Measurements from ENCODE around the gene CSK. TPM values are rescaled to one million over a fixed set of nuclear protein-coding genes. Genes with fewer than 3 reads are reported as not detected.

CSK gene
- total RNA-seq, 2 experiments from 2014 or later: 272 to 282 TPM

DNA sequence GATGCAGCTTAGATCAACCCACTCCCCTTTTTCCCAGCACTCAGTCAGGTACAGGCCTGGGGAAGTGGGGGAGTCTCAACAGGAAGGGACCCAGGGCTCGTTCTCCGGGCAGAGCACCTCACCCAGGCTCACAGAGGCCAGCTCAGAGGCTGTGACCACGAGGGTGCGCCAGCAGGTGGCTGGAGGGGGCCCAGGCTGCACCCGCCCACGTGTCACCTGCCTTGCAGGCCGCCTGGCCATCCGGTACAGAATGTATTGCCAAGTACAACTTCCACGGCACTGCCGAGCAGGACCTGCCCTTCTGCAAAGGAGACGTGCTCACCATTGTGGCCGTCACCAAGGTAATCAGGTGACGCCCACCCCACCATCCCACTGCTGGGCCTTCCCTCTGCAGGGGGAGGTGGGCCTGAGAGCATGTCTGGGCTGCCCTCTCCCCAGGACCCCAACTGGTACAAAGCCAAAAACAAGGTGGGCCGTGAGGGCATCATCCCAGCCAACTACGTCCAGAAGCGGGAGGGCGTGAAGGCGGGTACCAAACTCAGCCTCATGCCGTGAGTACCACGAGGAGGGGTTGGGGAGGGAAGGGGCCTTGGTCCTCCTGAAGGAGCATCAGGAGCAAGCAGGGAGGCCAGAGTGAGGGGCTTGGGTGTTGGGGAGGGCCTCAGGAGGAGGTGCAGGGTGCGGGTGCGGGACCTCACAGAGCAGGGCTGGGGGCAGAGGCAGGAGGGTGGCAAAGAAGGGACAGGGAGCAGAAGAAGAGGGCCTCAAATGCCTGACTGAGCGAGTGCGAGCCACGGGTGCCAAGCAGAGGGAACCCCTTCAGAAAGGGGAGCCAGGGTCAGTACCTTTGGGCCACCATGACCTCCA is 16.7 kb downstream of the CSK start:
- Mint-ChIP-seq H3K27me3 (ENCODE audit: low read depth) (no peaks in the 10 kb centered on the region), H3K4me1 (ENCODE audit: low read depth) (peaks cover 61% of the 10 kb centered on the region), H3K36me3 (ENCODE audit: low read depth) (peaks cover 52% of the 10 kb centered on the region), H3K9me3 (no peaks in the 10 kb centered on the region), H3K27ac (peak overlapping the region; percentile 95), H3K4me3 (no peak overlapping the region)
- intact Hi-C loops (cut with micrococcal nuclease): no loop called here
- CTCF ChIA-PET: interaction anchor here (0.6 to 29.5 kb wide), 6 partner anchors 11 to 153 kb away, joined by 4 to 1193 read pairs (median 6); partner anchors contain the start of genes CPLX3 and CSK
- DNase-seq: no peak

DNA sequence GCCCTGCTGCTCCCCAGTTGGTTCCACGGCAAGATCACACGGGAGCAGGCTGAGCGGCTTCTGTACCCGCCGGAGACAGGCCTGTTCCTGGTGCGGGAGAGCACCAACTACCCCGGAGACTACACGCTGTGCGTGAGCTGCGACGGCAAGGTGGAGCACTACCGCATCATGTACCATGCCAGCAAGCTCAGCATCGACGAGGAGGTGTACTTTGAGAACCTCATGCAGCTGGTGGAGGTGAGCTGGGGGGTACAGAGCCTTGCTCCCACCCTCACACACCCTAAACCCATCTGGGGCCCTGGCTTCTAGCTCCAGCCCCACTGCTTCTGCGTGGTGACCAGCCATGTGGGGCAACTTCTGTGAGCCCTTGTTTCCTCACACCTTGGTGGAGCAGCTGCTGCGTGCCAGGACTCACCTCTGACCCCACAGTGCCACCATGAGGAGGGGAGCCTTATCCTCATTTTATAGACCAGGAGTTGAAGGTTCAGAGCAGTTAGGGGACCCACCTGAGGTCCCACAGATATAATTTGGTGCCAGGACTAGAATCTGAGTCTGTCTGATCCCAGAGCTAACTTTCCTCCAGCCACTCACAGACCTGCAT is 17.5 kb downstream of the CSK start:
- Mint-ChIP-seq H3K36me3 (ENCODE audit: low read depth) (peaks cover 59% of the 10 kb centered on the region), H3K4me3 (no peak overlapping the region), H3K4me1 (ENCODE audit: low read depth) (peaks cover 60% of the 10 kb centered on the region), H3K9me3 (no peaks in the 10 kb centered on the region), H3K27me3 (ENCODE audit: low read depth) (no peaks in the 10 kb centered on the region), H3K27ac (peak overlapping the region; percentile 95)
- DNase-seq: peak; percentile 68
- CTCF ChIA-PET: interaction anchor here (0.7 to 29.5 kb wide), 15 partner anchors 10 to 167 kb away, joined by 3 to 1193 read pairs (median 4); partner anchors contain the start of genes CPLX3, CSK and LMAN1L
- intact Hi-C loops (cut with micrococcal nuclease): no loop called here

- CTCF ChIA-PET: interaction anchor here (0.7 to 29.5 kb wide), 16 partner anchors 9 to 168 kb away, joined by 3 to 1193 read pairs (median 4); partner anchors contain the start of genes CPLX3, CSK and LMAN1L
- Mint-ChIP-seq H3K9me3 (no peaks in the 10 kb centered on the region), H3K36me3 (ENCODE audit: low read depth) (peaks cover 61% of the 10 kb centered on the region), H3K4me1 (ENCODE audit: low read depth) (peaks cover 56% of the 10 kb centered on the region), H3K4me3 (peak overlapping the region; percentile 46), H3K27me3 (ENCODE audit: low read depth) (no peaks in the 10 kb centered on the region), H3K27ac (peak overlapping the region; percentile 95)
- peak; percentile 94 for DNase-seq
- intact Hi-C loops (cut with micrococcal nuclease): loop anchor here (1.0 to 2.0 kb wide), 5 partner anchors 12 to 150 kb away; no protein-coding TSS in a partner anchor
Measured at GRCh38 chr15:74799856-74800558, 18.1 kb downstream of the CSK start.

DNA sequence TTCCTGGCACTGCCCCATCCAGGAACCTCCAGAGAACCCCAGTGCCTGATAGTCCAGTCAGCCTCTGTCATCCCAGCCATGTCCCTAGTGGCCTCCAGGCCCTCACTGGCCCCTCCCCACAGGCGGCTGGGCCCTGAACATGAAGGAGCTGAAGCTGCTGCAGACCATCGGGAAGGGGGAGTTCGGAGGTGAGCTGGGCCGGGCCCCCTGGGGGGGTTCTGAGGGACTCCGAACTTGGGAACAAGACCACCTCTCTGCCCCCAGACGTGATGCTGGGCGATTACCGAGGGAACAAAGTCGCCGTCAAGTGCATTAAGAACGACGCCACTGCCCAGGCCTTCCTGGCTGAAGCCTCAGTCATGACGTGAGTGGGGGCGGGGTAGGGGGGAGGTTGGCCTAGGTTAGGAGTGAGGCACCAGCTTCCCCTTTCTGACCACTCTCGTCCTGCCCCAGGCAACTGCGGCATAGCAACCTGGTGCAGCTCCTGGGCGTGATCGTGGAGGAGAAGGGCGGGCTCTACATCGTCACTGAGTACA is 18.7 kb downstream of the CSK start:
- H3K27ac Mint-ChIP-seq: peak overlapping the region; percentile 95
- no peak for DNase-seq
- no peaks in the 10 kb centered on the region for H3K27me3 Mint-ChIP-seq (ENCODE audit: low read depth)
- peaks cover 59% of the 10 kb centered on the region for H3K36me3 Mint-ChIP-seq (ENCODE audit: low read depth)
- intact Hi-C loops (cut with micrococcal nuclease): loop anchor here (1.0 to 2.0 kb wide), 5 partner anchors 12 to 150 kb away; no protein-coding TSS in a partner anchor
- H3K4me3 Mint-ChIP-seq: no peak overlapping the region
- peaks cover 50% of the 10 kb centered on the region for H3K4me1 Mint-ChIP-seq (ENCODE audit: low read depth)
- H3K9me3 Mint-ChIP-seq: no peaks in the 10 kb centered on the region
- CTCF ChIA-PET: interaction anchor here (0.6 to 29.5 kb wide), 7 partner anchors 12 to 169 kb away, joined by 3 to 1193 read pairs (median 4); partner anchors contain the start of genes CSK and LMAN1L

DNA sequence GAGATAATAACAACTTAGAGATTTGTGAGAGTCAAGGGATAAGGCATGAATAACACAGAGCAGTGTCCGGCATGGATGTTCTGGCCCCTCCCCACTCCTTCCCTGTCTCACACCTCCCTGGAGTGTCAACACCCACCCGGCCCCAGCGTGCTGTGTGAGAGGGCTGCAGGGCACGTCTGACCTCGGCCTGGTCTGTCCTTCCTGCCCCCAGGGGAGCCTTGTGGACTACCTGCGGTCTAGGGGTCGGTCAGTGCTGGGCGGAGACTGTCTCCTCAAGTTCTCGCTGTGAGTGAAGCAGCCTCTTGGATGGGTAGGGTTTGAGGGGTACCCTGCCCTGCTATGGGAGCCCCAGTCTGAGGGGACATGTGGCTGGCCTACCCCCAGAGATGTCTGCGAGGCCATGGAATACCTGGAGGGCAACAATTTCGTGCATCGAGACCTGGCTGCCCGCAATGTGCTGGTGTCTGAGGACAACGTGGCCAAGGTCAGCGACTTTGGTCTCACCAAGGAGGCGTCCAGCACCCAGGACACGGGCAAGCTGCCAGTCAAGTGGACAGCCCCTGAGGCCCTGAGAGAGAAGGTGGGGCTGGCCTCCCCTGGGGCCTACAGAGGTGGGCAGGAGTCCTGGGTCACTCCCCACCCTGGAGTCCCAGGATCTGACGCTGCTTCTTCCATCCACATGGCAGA is 19.6 kb downstream of the CSK start:
- H3K27me3 Mint-ChIP-seq (ENCODE audit: low read depth): no peaks in the 10 kb centered on the region
- CTCF ChIA-PET: interaction anchor here (1.6 to 29.5 kb wide), 2 partner anchors 23 to 169 kb away, joined by 5 to 1193 read pairs; partner anchors contain the start of gene CSK
- intact Hi-C loops (cut with micrococcal nuclease): loop anchor here (2.0 kb wide), 1 partner anchor 33 kb away; no protein-coding TSS in a partner anchor
- peaks cover 45% of the 10 kb centered on the region for H3K4me1 Mint-ChIP-seq (ENCODE audit: low read depth)
- H3K36me3 Mint-ChIP-seq (ENCODE audit: low read depth): peaks cover 54% of the 10 kb centered on the region
- peak overlapping the region; percentile 48 for H3K27ac Mint-ChIP-seq
- no peak overlapping the region for H3K4me3 Mint-ChIP-seq
- no peak for DNase-seq
- no peaks in the 10 kb centered on the region for H3K9me3 Mint-ChIP-seq

- no peaks in the 10 kb centered on the region for H3K9me3 Mint-ChIP-seq
- intact Hi-C loops (cut with micrococcal nuclease): no loop called here
- H3K4me3 Mint-ChIP-seq: no peak overlapping the region
- H3K4me1 Mint-ChIP-seq (ENCODE audit: low read depth): peaks cover 45% of the 10 kb centered on the region
- peaks cover 54% of the 10 kb centered on the region for H3K36me3 Mint-ChIP-seq (ENCODE audit: low read depth)
- CTCF ChIA-PET: interaction anchor here (0.6 to 29.5 kb wide), 2 partner anchors 24 to 110 kb away, joined by 4 to 1193 read pairs; partner anchors contain the start of gene CSK
- DNase-seq: no peak
- no peaks in the 10 kb centered on the region for H3K27me3 Mint-ChIP-seq (ENCODE audit: low read depth)
- no peak overlapping the region for H3K27ac Mint-ChIP-seq
Measured at GRCh38 chr15:74802290-74802689, 20.4 kb downstream of the CSK start.

DNA sequence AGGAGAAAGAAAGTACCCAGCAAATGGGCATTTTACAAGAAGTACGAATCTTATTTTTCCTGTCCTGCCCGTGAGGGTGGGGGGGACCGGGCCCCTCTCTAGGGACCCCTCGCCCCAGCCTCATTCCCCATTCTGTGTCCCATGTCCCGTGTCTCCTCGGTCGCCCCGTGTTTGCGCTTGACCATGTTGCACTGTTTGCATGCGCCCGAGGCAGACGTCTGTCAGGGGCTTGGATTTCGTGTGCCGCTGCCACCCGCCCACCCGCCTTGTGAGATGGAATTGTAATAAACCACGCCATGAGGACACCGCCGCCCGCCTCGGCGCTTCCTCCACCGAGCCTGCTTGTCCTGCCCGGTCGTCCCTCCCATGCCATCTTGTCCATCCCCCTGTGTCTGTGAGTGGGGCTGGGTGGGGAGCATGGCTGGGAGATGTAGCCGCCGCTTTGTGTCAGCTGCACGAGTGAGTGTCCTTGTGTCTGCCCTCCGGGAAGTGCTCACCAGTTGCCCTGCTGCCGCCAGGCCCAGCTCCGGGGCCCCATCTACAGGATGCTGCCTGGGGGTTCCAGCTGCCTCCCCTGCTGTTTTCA is 21.1 kb downstream of the CSK start:
- intact Hi-C loops (cut with micrococcal nuclease): no loop called here
- no peak for DNase-seq

GRCh38 chr15:74804935-74805334 is 23.1 kb downstream of the CSK start:
- no peaks in the 10 kb centered on the region for H3K9me3 Mint-ChIP-seq
- intact Hi-C loops (cut with micrococcal nuclease): no loop called here
- H3K4me1 Mint-ChIP-seq (ENCODE audit: low read depth): peaks cover 31% of the 10 kb centered on the region
- no peaks in the 10 kb centered on the region for H3K27me3 Mint-ChIP-seq (ENCODE audit: low read depth)
- CTCF ChIA-PET: interaction anchor here (1.4 to 29.5 kb wide), 4 partner anchors 11 to 170 kb away, joined by 5 to 1193 read pairs (median 12); partner anchors contain the start of gene CSK
- peaks cover 36% of the 10 kb centered on the region for H3K36me3 Mint-ChIP-seq (ENCODE audit: low read depth)
- H3K27ac Mint-ChIP-seq: peak overlapping the region; percentile 68
- no peak overlapping the region for H3K4me3 Mint-ChIP-seq
- DNase-seq: no peak

More for the DNA sequence above, 21.1 kb downstream of the CSK start:
- Mint-ChIP-seq H3K9me3 (no peaks in the 10 kb centered on the region), H3K27ac (peak overlapping the region; percentile 68), H3K4me1 (ENCODE audit: low read depth) (peaks cover 43% of the 10 kb centered on the region), H3K36me3 (ENCODE audit: low read depth) (peaks cover 50% of the 10 kb centered on the region), H3K27me3 (ENCODE audit: low read depth) (no peaks in the 10 kb centered on the region), H3K4me3 (no peak overlapping the region)
- CTCF ChIA-PET: interaction anchor here (29.5 kb wide), 1 partner anchor 24 kb away, joined by 1193 read pairs; the partner anchor contains the start of gene CSK

DNA sequence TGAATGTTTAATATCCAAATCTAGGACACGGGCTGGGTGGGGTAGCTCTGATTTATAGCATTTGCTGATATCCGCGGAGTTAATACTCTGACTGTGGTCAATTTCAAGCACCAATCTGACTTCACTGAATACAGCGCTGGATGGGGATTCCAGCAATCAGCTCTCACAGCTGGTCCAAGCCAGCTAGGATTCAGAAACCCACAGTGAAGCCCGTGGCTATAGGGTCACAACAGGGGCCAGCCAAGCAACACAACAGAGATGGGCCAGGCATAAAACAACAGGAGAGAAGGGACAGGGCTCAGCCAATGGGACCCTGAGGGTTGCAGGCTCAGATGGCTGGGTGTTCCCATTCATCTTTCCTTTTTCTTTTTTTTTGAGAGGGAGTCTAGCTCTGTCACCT is 25.4 kb downstream of the CSK start:
- CTCF ChIA-PET: interaction anchor here (0.6 to 5.4 kb wide), 7 partner anchors 14 to 74 kb away, joined by 3 to 32 read pairs (median 6); partner anchors contain the start of gene CPLX3
- Mint-ChIP-seq H3K9me3 (no peaks in the 10 kb centered on the region), H3K36me3 (ENCODE audit: low read depth) (peaks cover 20% of the 10 kb centered on the region), H3K27ac (peak overlapping the region; percentile 33), H3K27me3 (ENCODE audit: low read depth) (no peaks in the 10 kb centered on the region), H3K4me3 (no peak overlapping the region), H3K4me1 (ENCODE audit: low read depth) (peaks cover 27% of the 10 kb centered on the region)
- DNase-seq: no peak
- intact Hi-C loops (cut with micrococcal nuclease): no loop called here

GRCh38 chr15:74808078-74808839 is 26.4 kb downstream of the CSK start:
- H3K4me1 Mint-ChIP-seq (ENCODE audit: low read depth): peaks cover 27% of the 10 kb centered on the region
- peaks cover 15% of the 10 kb centered on the region for H3K36me3 Mint-ChIP-seq (ENCODE audit: low read depth)
- intact Hi-C loops (cut with micrococcal nuclease): no loop called here
- H3K27me3 Mint-ChIP-seq (ENCODE audit: low read depth): no peaks in the 10 kb centered on the region
- CTCF ChIA-PET: interaction anchor here (0.6 to 5.4 kb wide), 12 partner anchors 9 to 174 kb away, joined by 3 to 32 read pairs (median 4); partner anchors contain the start of gene CPLX3
- peak overlapping the region; percentile 2 for H3K27ac Mint-ChIP-seq
- H3K4me3 Mint-ChIP-seq: no peak overlapping the region
- DNase-seq: no peak
- no peaks in the 10 kb centered on the region for H3K9me3 Mint-ChIP-seq
